GM12875 (cell line): ENCODE data around the gene MAPT.

ENCODE experiments used
- H3K4me3 ChIP-seq: one replicate; pipeline ENCODE4 v1.5.1; 2011; ENCODE audit warnings: low read depth, low read length, control low read depth
- CTCF ChIP-seq: IDR thresholded peaks from 2 replicates; pipeline ENCODE4 v1.5.1; 2011; ENCODE audit warnings: low read depth, mild to moderate bottlenecking, control low read depth, inconsistent platforms, low read length, moderate library complexity, borderline replicate concordance; ENCODE audit not compliant: insufficient read depth

Gene MAPT

GRCh38 chr17:45982791-45983613 is 88.6 kb downstream of the MAPT start:
- H3K4me3 ChIP-seq = no peak overlapping the region

GRCh38 chr17:45983614-45984310 is 89.4 kb downstream of the MAPT start:
- no peak for TF ChIP-seq CTCF
- no peak overlapping the region for H3K4me3 ChIP-seq

More at GRCh38 chr17:45982791-45983613, 88.6 kb downstream of the MAPT start:
- no peak for TF ChIP-seq CTCF

- H3K4me3 ChIP-seq = no peak overlapping the region
- TF ChIP-seq CTCF = no peak
Measured at GRCh38 chr17:45984368-45984767, 90.0 kb downstream of the MAPT start.

- no peak for TF ChIP-seq CTCF
- H3K4me3 ChIP-seq = no peak overlapping the region
Measured at GRCh38 chr17:45985447-45985846, 91.1 kb downstream of the MAPT start.

- H3K4me3 ChIP-seq = no peak overlapping the region
- TF ChIP-seq CTCF = no peak
Measured at GRCh38 chr17:45986056-45986455, 91.7 kb downstream of the MAPT start.

- no peak for TF ChIP-seq CTCF
- no peak overlapping the region for H3K4me3 ChIP-seq
Measured at GRCh38 chr17:45987706-45988105, 93.4 kb downstream of the MAPT start.

GRCh38 chr17:45989759-45990158 is 95.4 kb downstream of the MAPT start:
- no peak overlapping the region for H3K4me3 ChIP-seq
- TF ChIP-seq CTCF = no peak
